IPS DF 6.9 (cell line): ENCODE data around the gene PRDM12.

Experiments used
- DNase-seq: peaks from one replicate; pipeline ENCODE4 v3.0.0-alpha.2; 2013; ENCODE audit warnings: low read depth, low spot score
- H3K27ac ChIP-seq: one replicate; pipeline ENCODE4 v1.5.1; 2013; ENCODE audit warnings: low read length, control low read depth
- H3K27me3 ChIP-seq: 2 replicates; pipeline ENCODE4 v1.6.1; 2013; ENCODE audit warnings: mild to moderate bottlenecking, low read length; ENCODE audit not compliant: control insufficient read depth, insufficient read depth
- H3K36me3 ChIP-seq: 2 replicates; pipeline ENCODE4 v1.6.1; 2013; ENCODE audit warnings: low read length; ENCODE audit not compliant: control insufficient read depth, insufficient read depth
- H3K4me1 ChIP-seq: 2 replicates; pipeline ENCODE4 v1.6.1; 2013; ENCODE audit warnings: low read length; ENCODE audit not compliant: control insufficient read depth, insufficient read depth
- H3K4me3 ChIP-seq: 2 replicates; pipeline ENCODE4 v1.5.1; 2013; ENCODE audit warnings: mild to moderate bottlenecking, low read length
- H3K9me3 ChIP-seq: 2 replicates; pipeline ENCODE4 v1.6.1; 2013; ENCODE audit warnings: low read length, inconsistent platforms; ENCODE audit not compliant: control insufficient read depth, insufficient read depth
- WGBS: extraction: QIAGEN DNeasy Blood & Tissue Kit; methylation state at CpG from one replicate; pipeline ENCODE4 v1.1.7; 2013; ENCODE audit warnings: mixed read lengths, missing lambda C conversion rate; ENCODE audit not compliant: insufficient read length, insufficient coverage; 5-methylcytosine and 5-hydroxymethylcytosine counted together

Gene PRDM12

DNA sequence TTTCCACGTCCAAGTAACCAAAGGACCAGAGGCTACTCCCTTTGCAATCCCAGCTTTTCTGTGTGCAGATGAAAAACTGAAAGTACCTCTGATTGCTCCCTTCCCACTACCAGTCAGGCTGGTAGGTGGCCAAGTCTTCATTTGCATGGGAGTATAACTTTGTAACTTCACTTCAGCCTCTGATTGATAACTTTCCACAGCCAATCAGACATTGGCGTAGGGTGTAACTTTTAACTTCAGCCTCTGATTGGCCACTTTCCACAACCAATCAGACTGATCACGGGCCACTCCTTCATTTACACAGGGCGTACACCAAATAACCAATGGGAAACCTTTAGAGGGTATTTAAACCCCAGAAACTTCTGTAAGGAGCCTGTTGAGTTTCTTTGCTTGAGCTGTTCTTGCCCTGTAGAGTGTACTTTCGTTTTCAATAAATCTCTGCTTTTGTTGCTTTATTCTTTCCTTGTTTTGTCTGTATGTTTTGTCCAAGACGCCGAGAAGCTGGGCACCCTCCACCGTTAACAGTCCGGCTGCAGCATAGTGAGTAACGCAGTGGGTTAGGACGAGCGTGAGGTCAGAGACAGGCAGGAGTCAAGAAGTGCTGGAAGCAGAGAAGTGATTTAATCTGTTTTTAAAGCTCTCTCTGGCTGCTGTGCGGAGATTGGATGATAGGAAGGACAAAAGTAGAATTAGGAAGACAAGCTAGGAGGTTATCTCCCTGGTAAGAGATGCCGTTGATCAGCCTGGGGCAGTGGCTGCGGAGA is 25.7 kb downstream of the PRDM12 start:
- peaks cover 4% of the 10 kb centered on the region; the same call in 1 of the 2 replicates for H3K4me1 ChIP-seq
- no peak overlapping the region for H3K4me3 ChIP-seq
- no peaks in the 10 kb centered on the region for H3K36me3 ChIP-seq
- WGBS: no CpG with 5 or more reads among the region's 15 CpGs
- no peaks in the 10 kb centered on the region for H3K27me3 ChIP-seq
- peak; percentile 91 for DNase-seq
- H3K27ac ChIP-seq: no peak overlapping the region
- H3K9me3 ChIP-seq: no peaks in the 10 kb centered on the region

- Histone ChIP-seq H3K27ac (no peak overlapping the region), H3K9me3 (no peaks in the 10 kb centered on the region), H3K27me3 (no peaks in the 10 kb centered on the region), H3K4me1 (peaks cover 4% of the 10 kb centered on the region; the same call in 1 of the 2 replicates), H3K4me3 (peak overlapping the region; percentile 26; the same call in 1 of the 2 replicates), H3K36me3 (peaks cover 10% of the 10 kb centered on the region; the same call in 1 of the 2 replicates)
- WGBS: no CpG with 5 or more reads among the region's 25 CpGs
- peak; percentile 70 for DNase-seq
These were observed 27.9 kb downstream of the PRDM12 start for GRCh38 chr9:130692321-130692720.

DNA sequence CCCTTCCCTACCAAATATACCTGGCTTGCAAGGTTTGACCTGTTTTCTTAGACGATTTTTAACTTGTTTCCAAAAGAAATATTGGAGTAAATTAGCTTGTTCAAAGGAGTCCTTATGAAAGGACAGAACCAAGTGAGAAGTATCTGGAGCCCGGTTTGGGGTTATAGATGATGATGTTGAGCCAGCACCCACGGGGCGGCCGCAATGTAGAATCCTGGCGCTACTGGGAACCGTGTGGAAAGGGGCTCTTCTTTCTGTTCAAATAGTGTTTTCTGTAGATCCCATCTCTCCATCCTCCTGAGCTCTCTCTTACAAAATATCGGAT is 28.7 kb downstream of the PRDM12 start:
- Histone ChIP-seq H3K36me3 (peaks cover 14% of the 10 kb centered on the region; the same call in 1 of the 2 replicates), H3K27me3 (no peaks in the 10 kb centered on the region), H3K27ac (no peak overlapping the region), H3K4me1 (peaks cover 4% of the 10 kb centered on the region; the same call in 1 of the 2 replicates), H3K9me3 (no peaks in the 10 kb centered on the region), H3K4me3 (peak overlapping the region; percentile 63; the same call in 1 of the 2 replicates)
- no peak for DNase-seq
- WGBS: no CpG with 5 or more reads among the region's 8 CpGs

DNA sequence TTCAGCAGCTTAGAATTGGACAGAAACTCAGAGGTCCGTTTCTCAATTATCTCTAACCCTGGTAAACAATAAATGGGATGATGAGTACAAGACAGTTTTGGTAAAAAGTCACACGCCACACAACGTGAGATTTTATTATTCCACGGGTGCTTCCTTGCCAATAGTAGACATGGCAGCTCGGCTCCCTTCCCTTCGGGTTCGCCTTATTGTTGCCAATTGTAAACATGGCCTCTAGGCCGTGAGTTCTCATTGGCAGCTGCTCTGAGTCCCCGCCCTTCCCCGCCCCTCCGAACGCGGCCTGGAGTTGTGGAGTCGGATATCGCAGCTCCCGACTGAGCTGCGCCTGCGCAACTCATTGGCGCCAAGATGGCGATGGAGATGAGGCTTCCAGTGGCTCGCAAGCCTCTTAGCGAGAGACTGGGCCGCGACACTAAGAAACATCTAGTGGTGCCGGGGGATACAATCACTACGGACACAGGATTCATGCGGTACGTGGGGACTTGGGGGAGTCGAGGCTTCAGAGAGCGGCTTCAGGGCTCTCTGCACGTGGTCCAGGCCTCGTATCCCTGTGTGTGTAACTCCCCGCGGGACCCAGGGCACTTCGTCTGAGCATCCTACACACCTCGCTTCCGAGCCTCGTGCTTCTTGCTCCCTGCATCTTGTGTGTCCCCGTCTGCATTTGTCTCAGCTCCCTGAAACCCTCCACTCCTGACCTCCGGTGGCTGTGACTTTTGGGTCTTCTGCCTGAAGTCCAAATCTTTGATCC is 29.2 kb downstream of the PRDM12 start, which contains the start of gene EXOSC2:
Gene EXOSC2, plus strand, starts transcription at position 355 of the 766 bp plus-strand sequence. Its CDS starts 12 bp downstream, at position 367.
- Histone ChIP-seq H3K27me3 (no peaks in the 10 kb centered on the region), H3K9me3 (no peaks in the 10 kb centered on the region), H3K4me1 (peaks cover 4% of the 10 kb centered on the region; the same call in 1 of the 2 replicates), H3K36me3 (peaks cover 20% of the 10 kb centered on the region; the same call in 1 of the 2 replicates), H3K4me3 (peak within 1 kb of the TSS; percentile 63), H3K27ac (no peak within 1 kb of the TSS)
- DNase-seq: peak; percentile 95
- WGBS: no CpG with 5 or more reads among the region's 40 CpGs

DNA sequence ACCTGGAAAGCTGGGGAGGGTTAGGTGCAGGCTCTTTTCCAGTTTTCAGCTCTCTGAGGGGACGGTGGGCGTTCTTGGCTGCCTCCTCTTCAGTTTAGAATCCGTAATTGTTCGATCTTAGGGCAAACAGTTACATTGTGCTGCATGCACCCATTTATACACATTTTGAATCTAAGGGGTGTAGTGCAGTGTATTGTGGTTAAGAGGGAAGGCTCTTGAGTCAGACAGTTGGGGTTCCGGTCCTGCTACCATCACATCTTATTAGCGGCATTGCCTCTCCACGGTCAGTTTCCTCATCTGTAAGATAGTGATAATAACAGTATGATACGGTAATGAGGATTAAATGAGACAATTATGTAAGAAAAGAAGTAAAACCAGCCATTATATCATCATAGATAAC is 29.8 kb downstream of the PRDM12 start:
- no peak for DNase-seq
- H3K4me3 ChIP-seq: peak overlapping the region; percentile 63
- peaks cover 23% of the 10 kb centered on the region; the same call in 1 of the 2 replicates for H3K36me3 ChIP-seq
- no peak overlapping the region for H3K27ac ChIP-seq
- WGBS: no CpG with 5 or more reads among the region's 8 CpGs
- H3K4me1 ChIP-seq: peaks cover 4% of the 10 kb centered on the region; the same call in 1 of the 2 replicates
- no peaks in the 10 kb centered on the region for H3K9me3 ChIP-seq
- H3K27me3 ChIP-seq: no peaks in the 10 kb centered on the region

DNA sequence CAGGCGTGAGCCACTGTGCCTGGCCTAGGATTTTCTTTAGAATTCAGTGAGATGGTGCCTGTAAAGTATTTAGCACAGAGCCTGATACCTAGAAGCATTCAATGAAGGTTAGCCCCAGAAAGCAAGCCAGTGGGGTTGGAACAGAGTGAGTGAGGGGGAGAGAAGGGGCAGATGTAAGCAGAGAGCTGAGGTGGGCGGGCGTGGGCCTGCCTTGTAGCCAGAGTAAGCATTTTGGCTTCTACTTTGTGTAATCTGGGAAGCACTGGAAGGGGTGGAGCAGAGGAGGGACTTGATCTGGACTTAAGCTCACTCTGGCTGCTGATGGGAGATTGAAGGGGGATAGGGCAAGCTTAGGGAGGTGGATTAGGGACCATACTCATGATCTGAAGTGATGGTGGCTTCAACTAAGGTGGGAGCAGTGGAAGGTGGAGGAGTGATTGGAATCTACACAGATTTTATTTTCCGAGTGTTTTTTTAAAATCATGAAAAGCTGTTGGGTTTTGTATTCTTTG is 31.8 kb downstream of the PRDM12 start:
- no peak for DNase-seq
- Histone ChIP-seq H3K9me3 (no peaks in the 10 kb centered on the region), H3K27me3 (no peaks in the 10 kb centered on the region), H3K4me1 (peaks cover 1% of the 10 kb centered on the region; the same call in 1 of the 2 replicates), H3K27ac (no peak overlapping the region), H3K36me3 (peaks cover 29% of the 10 kb centered on the region; the same call in 1 of the 2 replicates), H3K4me3 (no peak overlapping the region)
- no CpG with 5 or more reads among the region's 4 CpGs for WGBS

DNA sequence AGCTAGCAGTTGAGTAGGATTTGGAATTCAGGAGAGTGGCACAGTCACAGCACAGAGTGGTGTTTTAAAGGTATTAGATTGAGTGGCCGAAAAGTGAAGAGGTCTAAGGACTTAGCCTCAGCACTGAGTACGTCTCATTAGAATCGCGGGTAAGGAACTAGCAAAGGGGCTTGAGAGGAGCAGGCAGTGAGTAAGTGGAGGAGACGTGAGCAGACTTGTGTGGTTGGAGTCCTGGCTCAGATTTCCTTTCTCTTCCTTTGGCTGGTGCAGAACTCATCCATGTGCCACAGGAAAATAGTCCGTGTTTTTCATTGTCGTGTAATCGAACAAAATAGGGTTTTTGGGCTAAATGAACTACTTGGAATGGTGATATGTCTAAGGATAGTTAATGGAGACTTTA is 32.6 kb downstream of the PRDM12 start:
- Histone ChIP-seq H3K36me3 (peaks cover 36% of the 10 kb centered on the region), H3K27me3 (no peaks in the 10 kb centered on the region), H3K4me3 (no peak overlapping the region), H3K27ac (no peak overlapping the region), H3K9me3 (no peaks in the 10 kb centered on the region), H3K4me1 (peaks cover 1% of the 10 kb centered on the region; the same call in 1 of the 2 replicates)
- no CpG with 5 or more reads among the region's 8 CpGs for WGBS
- DNase-seq: no peak

DNA sequence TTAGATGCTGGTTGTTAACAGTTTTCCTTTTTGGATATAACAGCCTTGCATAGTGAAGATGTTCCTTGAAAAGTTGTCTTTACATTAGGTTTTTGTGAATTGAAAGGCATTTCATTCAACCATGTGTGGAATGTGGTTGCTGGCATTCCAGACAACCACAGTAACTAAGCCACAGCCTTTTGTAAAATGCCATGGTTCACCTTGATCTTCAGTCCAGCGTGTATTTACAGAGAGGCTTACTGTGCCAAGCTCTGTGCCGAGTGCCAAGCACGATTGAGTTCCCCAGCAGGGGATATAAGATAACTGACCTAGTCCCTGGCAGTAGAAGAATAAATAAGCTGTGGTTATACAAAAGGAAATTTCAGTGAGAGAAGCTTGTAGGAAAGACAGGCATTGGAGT is 34.1 kb downstream of the PRDM12 start:
- H3K9me3 ChIP-seq: no peaks in the 10 kb centered on the region
- H3K4me3 ChIP-seq: no peak overlapping the region
- no peaks in the 10 kb centered on the region for H3K4me1 ChIP-seq
- no peaks in the 10 kb centered on the region for H3K27me3 ChIP-seq
- no peak overlapping the region for H3K27ac ChIP-seq
- H3K36me3 ChIP-seq: peaks cover 48% of the 10 kb centered on the region
- no peak for DNase-seq
- WGBS: no CpG with 5 or more reads among the region's 3 CpGs

- Histone ChIP-seq H3K4me1 (no peaks in the 10 kb centered on the region), H3K27ac (no peak overlapping the region), H3K36me3 (peaks cover 53% of the 10 kb centered on the region), H3K4me3 (no peak overlapping the region), H3K9me3 (no peaks in the 10 kb centered on the region), H3K27me3 (no peaks in the 10 kb centered on the region)
- no CpG with 5 or more reads among the region's 2 CpGs for WGBS
- no peak for DNase-seq
These were observed 34.7 kb downstream of the PRDM12 start for GRCh38 chr9:130699047-130699446.
